Measurements from ENCODE around the gene GIPC3. TPM values are rescaled to one million over a fixed set of nuclear protein-coding genes. Genes with fewer than 3 reads are reported as not detected.

Gene GIPC3, protein sequence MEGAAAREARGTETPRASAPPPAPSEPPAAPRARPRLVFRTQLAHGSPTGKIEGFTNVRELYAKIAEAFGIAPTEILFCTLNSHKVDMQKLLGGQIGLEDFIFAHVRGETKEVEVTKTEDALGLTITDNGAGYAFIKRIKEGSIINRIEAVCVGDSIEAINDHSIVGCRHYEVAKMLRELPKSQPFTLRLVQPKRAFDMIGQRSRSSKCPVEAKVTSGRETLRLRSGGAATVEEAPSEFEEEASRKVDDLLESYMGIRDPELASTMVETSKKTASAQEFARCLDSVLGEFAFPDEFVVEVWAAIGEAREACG
- total RNA-seq: 1 to 10 TPM in 2 of 4 donors, under 1 TPM in 2; 0.13 to 5.8 (median 0.70) TPM

DNA sequence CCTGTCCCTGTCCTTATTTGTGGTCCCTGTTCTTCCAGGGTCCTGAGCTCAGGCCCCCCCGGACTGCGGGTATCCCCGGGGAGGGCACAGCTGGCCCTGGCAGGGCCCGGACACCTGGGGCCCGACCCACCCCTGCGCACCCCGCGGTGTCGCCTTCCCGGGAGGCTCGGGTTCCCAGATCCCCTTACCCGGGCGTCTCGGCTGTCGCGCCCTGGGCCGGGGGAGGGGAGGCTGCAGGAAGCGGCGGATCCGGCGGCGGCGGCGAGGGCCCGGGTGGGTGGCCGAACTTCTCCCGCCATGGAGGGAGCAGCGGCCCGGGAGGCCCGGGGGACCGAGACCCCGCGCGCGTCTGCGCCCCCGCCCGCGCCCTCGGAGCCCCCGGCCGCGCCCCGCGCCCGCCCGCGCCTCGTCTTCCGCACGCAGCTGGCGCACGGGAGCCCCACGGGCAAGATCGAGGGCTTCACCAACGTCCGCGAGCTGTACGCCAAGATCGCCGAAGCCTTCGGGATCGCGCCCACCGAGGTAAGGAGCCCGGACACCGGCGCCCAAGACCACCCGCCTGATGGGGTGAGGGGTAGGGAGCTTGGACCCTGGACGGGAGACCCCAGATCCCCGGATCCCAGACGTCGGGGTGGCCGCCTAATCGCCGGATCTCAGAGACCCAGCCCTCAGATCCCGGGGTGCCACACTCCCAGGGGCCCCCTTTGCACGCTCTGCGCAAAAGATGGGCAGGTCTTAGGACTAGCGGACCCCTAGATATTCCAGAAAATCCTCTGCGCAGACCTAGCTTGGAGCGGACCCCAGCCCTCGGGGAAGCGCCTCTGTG, at the start of gene GIPC3:
Gene GIPC3 (plus strand): TSS at position 178 of the 826 bp plus-strand sequence. CDS start 120 bp downstream, at position 298.
- Histone ChIP-seq H3K36me3 (no peaks in the 10 kb centered on the region), H3K4me3 (peak within 1 kb of the TSS; percentile 12 to 55 (median 46)), H3K27ac (peak within 1 kb of the TSS in 3 of 4 donors; percentile 19 to 50 (median 27)), H3K4me1 (peaks cover 0 to 12% (median 0%) of the 10 kb centered on the region in 4 donors), H3K9me3 (no peaks in the 10 kb centered on the region), H3K27me3 (no peaks in the 10 kb centered on the region)
- no peak for DNase-seq
- TF ChIP-seq, protein P1, sequence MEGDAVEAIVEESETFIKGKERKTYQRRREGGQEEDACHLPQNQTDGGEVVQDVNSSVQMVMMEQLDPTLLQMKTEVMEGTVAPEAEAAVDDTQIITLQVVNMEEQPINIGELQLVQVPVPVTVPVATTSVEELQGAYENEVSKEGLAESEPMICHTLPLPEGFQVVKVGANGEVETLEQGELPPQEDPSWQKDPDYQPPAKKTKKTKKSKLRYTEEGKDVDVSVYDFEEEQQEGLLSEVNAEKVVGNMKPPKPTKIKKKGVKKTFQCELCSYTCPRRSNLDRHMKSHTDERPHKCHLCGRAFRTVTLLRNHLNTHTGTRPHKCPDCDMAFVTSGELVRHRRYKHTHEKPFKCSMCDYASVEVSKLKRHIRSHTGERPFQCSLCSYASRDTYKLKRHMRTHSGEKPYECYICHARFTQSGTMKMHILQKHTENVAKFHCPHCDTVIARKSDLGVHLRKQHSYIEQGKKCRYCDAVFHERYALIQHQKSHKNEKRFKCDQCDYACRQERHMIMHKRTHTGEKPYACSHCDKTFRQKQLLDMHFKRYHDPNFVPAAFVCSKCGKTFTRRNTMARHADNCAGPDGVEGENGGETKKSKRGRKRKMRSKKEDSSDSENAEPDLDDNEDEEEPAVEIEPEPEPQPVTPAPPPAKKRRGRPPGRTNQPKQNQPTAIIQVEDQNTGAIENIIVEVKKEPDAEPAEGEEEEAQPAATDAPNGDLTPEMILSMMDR (IDR thresholded peaks at IDR 0.05): no peak
- TF ChIP-seq POLR2A (IDR thresholded peaks at IDR 0.05): no peak

DNA sequence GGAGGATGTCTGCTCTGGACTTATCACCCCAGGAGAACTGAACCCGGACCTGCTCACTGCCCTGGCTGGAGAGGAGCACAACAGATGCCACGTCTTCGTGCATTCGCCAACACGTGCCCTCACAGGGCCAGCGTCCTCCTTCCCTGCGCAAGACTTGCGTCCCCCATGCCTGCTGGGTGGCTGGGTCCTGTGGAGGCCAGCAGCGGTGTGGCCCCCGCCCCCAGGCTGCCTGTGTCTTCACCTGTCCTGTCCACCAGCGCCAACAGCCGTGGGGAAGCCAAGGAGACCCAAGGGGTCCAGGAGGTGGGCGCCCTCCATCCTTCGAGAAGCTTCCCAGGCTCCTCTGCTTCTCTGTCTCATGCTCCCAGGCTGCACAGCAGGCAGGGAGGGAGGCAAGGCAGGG, 49.7 kb upstream of the GIPC3 start:
- peaks cover 0 to 58% (median 0%) of the 10 kb centered on the region in 3 donors for H3K36me3 ChIP-seq
- TF ChIP-seq POLR2A (IDR thresholded peaks at IDR 0.05): no peak
- TF ChIP-seq, protein P1 (IDR thresholded peaks at IDR 0.05): no peak
- no peak overlapping the region for H3K27ac ChIP-seq
- no peaks in the 10 kb centered on the region for H3K27me3 ChIP-seq
- no peak for DNase-seq
- H3K4me1 ChIP-seq: no peaks in the 10 kb centered on the region
- no peak overlapping the region for H3K4me3 ChIP-seq
- H3K9me3 ChIP-seq: no peaks in the 10 kb centered on the region

DNA sequence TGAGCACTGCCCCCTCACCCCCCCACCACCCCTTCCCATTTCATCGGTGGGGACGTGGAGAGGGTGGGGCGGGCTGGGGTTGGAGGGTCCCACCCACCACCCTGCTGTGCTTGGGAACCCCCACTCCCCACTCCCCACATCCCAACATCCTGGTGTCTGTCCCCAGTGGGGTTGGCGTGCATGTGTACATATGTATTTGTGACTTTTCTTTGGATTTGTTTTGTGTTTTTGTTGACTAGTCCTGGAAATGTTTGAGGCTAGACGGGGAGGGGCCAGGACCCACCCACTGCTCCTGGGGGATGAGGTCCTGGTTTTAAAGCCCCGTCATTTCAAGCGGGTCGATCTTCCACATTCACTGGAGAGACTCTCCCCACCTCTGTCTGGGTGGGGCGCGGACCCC, 49.3 kb upstream of the GIPC3 start:
- no peaks in the 10 kb centered on the region for H3K4me1 ChIP-seq
- no peak overlapping the region for H3K4me3 ChIP-seq
- no peaks in the 10 kb centered on the region for H3K27me3 ChIP-seq
- no peaks in the 10 kb centered on the region for H3K9me3 ChIP-seq
- TF ChIP-seq, protein P1 (IDR thresholded peaks at IDR 0.05): no peak
- TF ChIP-seq POLR2A (IDR thresholded peaks at IDR 0.05): no peak
- DNase-seq: no peak
- H3K36me3 ChIP-seq: peaks cover 0 to 54% (median 0%) of the 10 kb centered on the region in 3 donors
- H3K27ac ChIP-seq: no peak overlapping the region

DNA sequence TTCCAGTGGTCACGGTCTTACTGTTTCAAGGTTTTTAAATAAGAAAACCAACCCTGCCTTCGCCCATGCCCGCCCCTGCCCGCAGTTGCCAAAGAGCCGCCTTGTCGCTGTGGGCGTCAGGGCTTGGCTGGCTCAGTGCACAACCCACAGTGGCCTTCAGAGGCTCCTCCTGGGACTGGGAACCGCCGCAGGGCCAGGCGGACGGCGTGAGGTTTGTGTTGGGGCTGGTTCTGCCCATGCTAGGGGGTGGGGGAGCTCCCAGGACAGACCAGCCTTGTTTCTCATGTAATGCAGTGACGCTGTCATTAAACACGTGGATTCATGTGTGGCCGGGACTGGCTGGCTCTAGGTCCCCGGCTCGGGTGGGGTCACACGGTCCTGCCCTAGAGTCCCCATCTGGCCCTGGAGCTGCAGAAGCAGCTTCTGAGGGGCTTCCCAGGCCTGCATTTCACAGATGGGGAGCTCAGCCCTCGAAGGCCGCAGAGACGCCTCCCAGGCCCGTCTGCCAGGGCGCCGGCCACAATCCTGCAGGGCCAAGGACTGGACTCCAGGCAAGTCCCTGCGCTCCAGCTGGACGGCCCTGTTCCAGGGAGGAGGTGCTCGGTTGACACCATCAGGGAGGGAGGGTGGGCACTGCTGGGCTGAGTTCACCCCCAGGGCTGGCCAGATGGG, 48.7 kb upstream of the GIPC3 start:
- H3K4me1 ChIP-seq: no peaks in the 10 kb centered on the region
- no peak for DNase-seq
- H3K27me3 ChIP-seq: no peaks in the 10 kb centered on the region
- no peaks in the 10 kb centered on the region for H3K9me3 ChIP-seq
- H3K36me3 ChIP-seq: peaks cover 0 to 48% (median 0%) of the 10 kb centered on the region in 3 donors
- TF ChIP-seq, protein P1 (IDR thresholded peaks at IDR 0.05): no peak
- no peak for TF ChIP-seq POLR2A (IDR thresholded peaks at IDR 0.05)
- no peak overlapping the region for H3K4me3 ChIP-seq
- H3K27ac ChIP-seq: no peak overlapping the region

DNA sequence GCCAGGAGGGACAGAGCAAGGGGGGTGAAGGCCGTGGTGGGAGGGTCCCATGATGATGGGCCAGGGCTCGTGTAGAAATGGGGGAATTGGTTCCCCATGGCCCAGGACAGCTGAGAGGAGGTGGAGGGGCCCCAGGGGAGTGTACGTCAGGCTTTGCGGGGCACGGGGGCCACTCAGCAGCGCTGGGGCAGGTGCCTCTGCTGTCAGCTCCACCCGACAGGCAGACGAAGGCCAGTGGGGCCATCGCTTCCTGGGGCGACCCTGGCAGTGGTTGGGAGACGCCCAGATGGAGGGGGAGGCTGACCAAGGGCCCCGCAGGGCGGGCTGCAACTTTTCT, 48.2 kb upstream of the GIPC3 start:
- Histone ChIP-seq H3K4me1 (no peaks in the 10 kb centered on the region), H3K36me3 (peaks cover 0 to 43% (median 0%) of the 10 kb centered on the region in 3 donors), H3K27me3 (no peaks in the 10 kb centered on the region), H3K9me3 (no peaks in the 10 kb centered on the region), H3K27ac (no peak overlapping the region), H3K4me3 (no peak overlapping the region)
- no peak for DNase-seq
- TF ChIP-seq, protein P1 (IDR thresholded peaks at IDR 0.05): no peak
- TF ChIP-seq POLR2A (IDR thresholded peaks at IDR 0.05): no peak
